Measurements from ENCODE around the gene SLC38A3. TPM values are rescaled to one million over a fixed set of nuclear protein-coding genes. Genes with fewer than 3 reads are reported as not detected.

SLC38A3 gene
- total RNA-seq, 4 donors from 2014 or later: 0.11 to 0.39 TPM; not detected in 2

- Histone ChIP-seq H3K27ac (replicated peaks in 1 of 4) (no peak overlapping the region), H3K9me3 (no peaks in the 10 kb centered on the region), H3K27me3 (peaks cover 6 to 49% (median 27%) of the 10 kb centered on the region in 4 donors), H3K4me3 (no peak overlapping the region), H3K36me3 (peaks cover 0 to 14% (median 0%) of the 10 kb centered on the region in 4 donors), H3K4me1 (peaks cover 18 to 32% (median 30%) of the 10 kb centered on the region in 4 donors)
- DNase-seq (ENCODE audit: extremely low spot score): no peak
- no peak for TF ChIP-seq EP300 (IDR thresholded peaks at IDR 0.05)
- TF ChIP-seq CTCF (IDR thresholded peaks at IDR 0.05): no peak
- no peak for TF ChIP-seq POLR2AphosphoS5 (IDR thresholded peaks at IDR 0.05)
- no peak for TF ChIP-seq POLR2A (IDR thresholded peaks at IDR 0.05; ENCODE audit: low read depth)
- intact Hi-C loops (cut with DNase I): loop anchor here (5.0 kb wide), 1 partner anchor 80 kb away; no protein-coding TSS in a partner anchor
- WGBS: 94% methylated on average over 4 of the region's 8 CpGs
Observed at GRCh38 chr3:50192124-50192523, 12.9 kb upstream of the SLC38A3 start.

- WGBS: 4% methylated on average over 13 of the region's 21 CpGs
- no peak overlapping the region for H3K4me3 ChIP-seq
- H3K27me3 ChIP-seq: peaks cover 6 to 50% (median 27%) of the 10 kb centered on the region in 4 donors
- intact Hi-C loops (cut with DNase I): loop anchor here (5.0 kb wide), 1 partner anchor 80 kb away; no protein-coding TSS in a partner anchor
- TF ChIP-seq EP300 (IDR thresholded peaks at IDR 0.05) (no peak), CTCF (IDR thresholded peaks at IDR 0.05) (peak; percentile 88 to 90 (median 89))
- DNase-seq (ENCODE audit: extremely low spot score): peak; percentile 95
- no peaks in the 10 kb centered on the region for H3K9me3 ChIP-seq
- no peak overlapping the region for H3K27ac ChIP-seq (replicated peaks in 1 of 4)
- peaks cover 0 to 11% (median 0%) of the 10 kb centered on the region in 4 donors for H3K36me3 ChIP-seq
- peaks cover 18 to 32% (median 30%) of the 10 kb centered on the region in 4 donors for H3K4me1 ChIP-seq
Observed at GRCh38 chr3:50192689-50193141, 12.4 kb upstream of the SLC38A3 start.

- Histone ChIP-seq H3K4me3 (no peak overlapping the region), H3K27me3 (peaks cover 6 to 56% (median 27%) of the 10 kb centered on the region in 4 donors), H3K9me3 (no peaks in the 10 kb centered on the region), H3K4me1 (peaks cover 18 to 32% (median 30%) of the 10 kb centered on the region in 4 donors), H3K36me3 (peaks cover 0 to 5% (median 0%) of the 10 kb centered on the region in 4 donors), H3K27ac (replicated peaks in 1 of 4) (no peak overlapping the region)
- no peak for DNase-seq (ENCODE audit: extremely low spot score)
- TF ChIP-seq POLR2AphosphoS5 (IDR thresholded peaks at IDR 0.05): no peak
- no peak for TF ChIP-seq CTCF (IDR thresholded peaks at IDR 0.05)
- TF ChIP-seq EP300 (IDR thresholded peaks at IDR 0.05): no peak
- TF ChIP-seq POLR2A (IDR thresholded peaks at IDR 0.05; ENCODE audit: low read depth): no peak
- 57% methylated on average over 7 of the region's 36 CpGs for WGBS
- intact Hi-C loops (cut with DNase I): loop anchor here (5.0 kb wide), 1 partner anchor 79 kb away; no protein-coding TSS in a partner anchor
Observed at GRCh38 chr3:50193286-50193685, 11.8 kb upstream of the SLC38A3 start.

GRCh38 chr3:50193746-50194127, 11.3 kb upstream of the SLC38A3 start:
- H3K4me1 ChIP-seq: peaks cover 18 to 31% (median 30%) of the 10 kb centered on the region in 4 donors
- peaks cover 6 to 60% (median 27%) of the 10 kb centered on the region in 4 donors for H3K27me3 ChIP-seq
- H3K4me3 ChIP-seq: no peak overlapping the region
- H3K9me3 ChIP-seq: no peaks in the 10 kb centered on the region
- no peak for TF ChIP-seq POLR2A (IDR thresholded peaks at IDR 0.05; ENCODE audit: low read depth)
- 22% methylated on average over 11 of the region's 34 CpGs for WGBS
- intact Hi-C loops (cut with DNase I): loop anchor here (1.0 to 5.0 kb wide), 2 partner anchors 33 to 79 kb away; no protein-coding TSS in a partner anchor
- peaks cover 0 to under 1% (median 0%) of the 10 kb centered on the region in 4 donors for H3K36me3 ChIP-seq
- DNase-seq (ENCODE audit: extremely low spot score): no peak
- no peak overlapping the region for H3K27ac ChIP-seq (replicated peaks in 1 of 4)

GRCh38 chr3:50194128-50194902, 10.8 kb upstream of the SLC38A3 start:
- TF ChIP-seq CTCF (IDR thresholded peaks at IDR 0.05) (peak; percentile 76 to 87 (median 84)), POLR2A (IDR thresholded peaks at IDR 0.05; ENCODE audit: low read depth) (no peak), POLR2AphosphoS5 (IDR thresholded peaks at IDR 0.05) (peak in 1 of 2 donors; percentile 32), EP300 (IDR thresholded peaks at IDR 0.05) (no peak)

More at GRCh38 chr3:50194128-50194902, 10.8 kb upstream of the SLC38A3 start:
- peaks cover 18 to 30% (median 26%) of the 10 kb centered on the region in 4 donors for H3K4me1 ChIP-seq
- no peaks in the 10 kb centered on the region for H3K9me3 ChIP-seq
- H3K27me3 ChIP-seq: peaks cover 6 to 64% (median 27%) of the 10 kb centered on the region in 4 donors
- H3K36me3 ChIP-seq: no peaks in the 10 kb centered on the region
- H3K4me3 ChIP-seq: peak overlapping the region; percentile 10 to 34 (median 19)
- WGBS: 15% methylated on average over 36 of the region's 70 CpGs
- peak; percentile 93 for DNase-seq (ENCODE audit: extremely low spot score)
- intact Hi-C loops (cut with DNase I): loop anchor here (1.0 to 5.0 kb wide), 2 partner anchors 32 to 78 kb away; no protein-coding TSS in a partner anchor
- no peak overlapping the region for H3K27ac ChIP-seq (replicated peaks in 1 of 4)
